ENCODE measurements around the gene KCNK7. TPM values are rescaled to one million over a fixed set of nuclear protein-coding genes. Genes with fewer than 3 reads are reported as not detected.

The KCNK7 gene
- total RNA-seq, 1 donor from 2014 or later, result 1.7 TPM

GRCh38 chr11:65623852-65624616 lies 28.4 kb upstream of the KCNK7 start:
- peaks cover 15% of the 10 kb centered on the region for H3K4me1 ChIP-seq
- no peak for DNase-seq
- no peaks in the 10 kb centered on the region for H3K27me3 ChIP-seq (ENCODE audit: low read depth)
- no peaks in the 10 kb centered on the region for H3K9me3 ChIP-seq
- H3K27ac ChIP-seq, result no peak overlapping the region
- H3K4me3 ChIP-seq, result no peak overlapping the region
- TF ChIP-seq CTCF (IDR thresholded peaks at IDR 0.05), result no peak
- intact Hi-C loops (cut with DNase I), result no loop called here
- peaks cover 96% of the 10 kb centered on the region for H3K36me3 ChIP-seq
- no peak for ATAC-seq

GRCh38 chr11:65623177-65623576 lies 27.6 kb upstream of the KCNK7 start:
- Histone ChIP-seq H3K27me3 (ENCODE audit: low read depth) (no peaks in the 10 kb centered on the region), H3K36me3 (peaks cover 96% of the 10 kb centered on the region), H3K4me3 (no peak overlapping the region), H3K27ac (no peak overlapping the region), H3K9me3 (no peaks in the 10 kb centered on the region), H3K4me1 (peaks cover 15% of the 10 kb centered on the region)
- no peak for ATAC-seq
- intact Hi-C loops (cut with DNase I), result no loop called here
- no peak for DNase-seq
- no peak for TF ChIP-seq CTCF (IDR thresholded peaks at IDR 0.05)

GRCh38 chr11:65622011-65622410 lies 26.4 kb upstream of the KCNK7 start:
- intact Hi-C loops (cut with DNase I), result no loop called here
- no peaks in the 10 kb centered on the region for H3K27me3 ChIP-seq (ENCODE audit: low read depth)
- ATAC-seq (no peak), DNase-seq (no peak)
- H3K27ac ChIP-seq, result no peak overlapping the region
- H3K36me3 ChIP-seq, result peaks cover 94% of the 10 kb centered on the region
- peaks cover 22% of the 10 kb centered on the region for H3K4me1 ChIP-seq
- no peaks in the 10 kb centered on the region for H3K9me3 ChIP-seq
- TF ChIP-seq CTCF (IDR thresholded peaks at IDR 0.05), result no peak
- no peak overlapping the region for H3K4me3 ChIP-seq

GRCh38 chr11:65621460-65621859 lies 25.9 kb upstream of the KCNK7 start:
- DNase-seq (no peak), ATAC-seq (peak in 1 of 2 donors; percentile 45)
- no peaks in the 10 kb centered on the region for H3K9me3 ChIP-seq
- H3K27ac ChIP-seq, result peak overlapping the region; percentile 18
- no peak overlapping the region for H3K4me3 ChIP-seq
- intact Hi-C loops (cut with DNase I), result no loop called here
- H3K27me3 ChIP-seq (ENCODE audit: low read depth), result no peaks in the 10 kb centered on the region
- TF ChIP-seq CTCF (IDR thresholded peaks at IDR 0.05), result no peak
- peaks cover 26% of the 10 kb centered on the region for H3K4me1 ChIP-seq
- peaks cover 89% of the 10 kb centered on the region for H3K36me3 ChIP-seq

GRCh38 chr11:65620666-65621065 lies 25.1 kb upstream of the KCNK7 start:
- Histone ChIP-seq H3K4me3 (no peak overlapping the region), H3K27me3 (ENCODE audit: low read depth) (no peaks in the 10 kb centered on the region), H3K4me1 (peaks cover 22% of the 10 kb centered on the region), H3K9me3 (no peaks in the 10 kb centered on the region), H3K36me3 (peaks cover 81% of the 10 kb centered on the region), H3K27ac (peak overlapping the region; percentile 18)
- TF ChIP-seq CTCF (IDR thresholded peaks at IDR 0.05), result no peak
- DNase-seq, result no peak
- ATAC-seq, result no peak
- intact Hi-C loops (cut with DNase I), result no loop called here

All from lower lobe of right lung (tissue), 2 donors.